ENCODE data around the gene CFAP46. TPM values are rescaled to one million over a fixed set of nuclear protein-coding genes. Genes with fewer than 3 reads are reported as not detected.
"Not testable (repeated sequence)": the region's sequence is repeated elsewhere in the genome, so short reads cannot be mapped to it uniquely, and the experiment has no call there.

The CFAP46 gene
- total RNA-seq, 1 donor: 0.09 TPM

DNA sequence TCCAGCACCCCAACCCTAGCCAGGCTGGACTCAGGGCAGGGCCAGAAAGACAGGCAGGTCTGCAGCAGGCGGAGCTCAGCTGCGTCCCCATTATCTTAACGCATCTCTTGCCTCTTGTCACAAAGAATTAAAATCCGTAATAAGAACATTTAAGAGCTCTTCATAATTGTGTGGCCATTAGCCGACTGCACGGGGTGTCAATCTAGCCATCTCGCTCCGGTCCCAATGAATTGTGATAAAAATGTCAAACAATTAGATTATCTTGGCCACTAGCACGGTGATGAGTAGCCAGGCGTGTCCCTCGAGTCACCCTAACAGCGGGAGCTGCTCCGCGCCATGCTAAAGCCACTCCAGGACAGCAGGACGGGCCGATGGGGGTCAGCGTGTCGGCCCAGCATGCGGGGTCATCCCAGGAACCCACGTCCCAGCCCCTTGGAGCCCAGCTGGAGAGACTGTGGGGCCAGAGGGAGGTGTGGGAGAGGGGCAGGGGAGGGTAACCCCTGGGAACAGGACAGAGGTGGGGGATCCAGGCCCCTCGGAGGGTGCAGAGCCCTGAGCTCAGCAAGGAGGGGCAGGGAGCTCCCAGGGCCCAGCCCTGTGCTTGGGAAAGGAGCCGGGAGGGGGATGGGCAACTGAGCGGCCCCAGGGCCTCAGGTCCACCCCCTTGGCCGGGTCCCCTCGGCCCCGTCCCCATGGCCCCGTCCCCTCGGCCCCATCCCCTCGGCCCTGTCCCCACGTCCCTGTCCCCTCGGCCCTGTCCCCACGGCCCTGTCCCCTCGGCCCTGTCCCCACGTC lies 138.8 kb downstream of the CFAP46 start:
- TF ChIP-seq, protein P1, sequence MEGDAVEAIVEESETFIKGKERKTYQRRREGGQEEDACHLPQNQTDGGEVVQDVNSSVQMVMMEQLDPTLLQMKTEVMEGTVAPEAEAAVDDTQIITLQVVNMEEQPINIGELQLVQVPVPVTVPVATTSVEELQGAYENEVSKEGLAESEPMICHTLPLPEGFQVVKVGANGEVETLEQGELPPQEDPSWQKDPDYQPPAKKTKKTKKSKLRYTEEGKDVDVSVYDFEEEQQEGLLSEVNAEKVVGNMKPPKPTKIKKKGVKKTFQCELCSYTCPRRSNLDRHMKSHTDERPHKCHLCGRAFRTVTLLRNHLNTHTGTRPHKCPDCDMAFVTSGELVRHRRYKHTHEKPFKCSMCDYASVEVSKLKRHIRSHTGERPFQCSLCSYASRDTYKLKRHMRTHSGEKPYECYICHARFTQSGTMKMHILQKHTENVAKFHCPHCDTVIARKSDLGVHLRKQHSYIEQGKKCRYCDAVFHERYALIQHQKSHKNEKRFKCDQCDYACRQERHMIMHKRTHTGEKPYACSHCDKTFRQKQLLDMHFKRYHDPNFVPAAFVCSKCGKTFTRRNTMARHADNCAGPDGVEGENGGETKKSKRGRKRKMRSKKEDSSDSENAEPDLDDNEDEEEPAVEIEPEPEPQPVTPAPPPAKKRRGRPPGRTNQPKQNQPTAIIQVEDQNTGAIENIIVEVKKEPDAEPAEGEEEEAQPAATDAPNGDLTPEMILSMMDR (IDR thresholded peaks at IDR 0.05; ENCODE audit: insufficient read depth, low read length): no peak
- DNase-seq (ENCODE audit: low read depth): no peak
- H3K4me3 ChIP-seq (ENCODE audit: low read depth, low read length): no peak overlapping the region

DNA sequence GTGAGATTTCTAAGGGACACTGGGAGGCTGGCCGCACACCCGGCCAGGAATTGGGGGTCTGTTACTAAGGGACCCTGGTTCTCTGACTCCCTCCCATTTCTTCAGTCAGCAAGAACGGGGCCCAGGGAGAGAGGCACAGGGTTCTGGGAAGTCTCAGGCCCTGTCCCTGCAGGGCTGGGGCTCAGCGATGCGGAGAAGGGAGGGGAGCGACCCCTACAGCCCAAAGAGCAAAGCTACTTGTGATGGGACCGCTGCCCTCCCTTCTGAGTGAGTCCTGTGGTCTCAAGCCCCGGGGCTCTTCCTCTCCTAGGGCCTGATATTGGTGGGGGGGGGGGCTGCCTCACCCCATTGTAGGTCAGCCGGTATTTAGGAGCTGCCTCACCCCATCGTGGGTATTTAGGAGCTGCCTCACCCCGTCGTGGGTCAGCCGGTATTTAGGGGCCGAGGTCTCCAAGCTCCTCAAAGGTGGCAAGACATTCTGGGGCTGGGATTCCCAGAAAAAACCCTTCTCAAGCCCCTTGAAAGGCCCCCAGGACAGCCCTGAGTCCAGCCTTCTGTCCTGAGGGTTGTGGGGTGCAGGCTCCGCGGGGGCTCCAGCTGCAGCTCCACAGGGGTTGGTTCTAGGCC lies 139.6 kb downstream of the CFAP46 start:
- H3K4me3 ChIP-seq (ENCODE audit: low read depth, low read length): no peak overlapping the region
- TF ChIP-seq, protein P1 (IDR thresholded peaks at IDR 0.05; ENCODE audit: insufficient read depth, low read length): no peak
- DNase-seq (ENCODE audit: low read depth): no peak

DNA sequence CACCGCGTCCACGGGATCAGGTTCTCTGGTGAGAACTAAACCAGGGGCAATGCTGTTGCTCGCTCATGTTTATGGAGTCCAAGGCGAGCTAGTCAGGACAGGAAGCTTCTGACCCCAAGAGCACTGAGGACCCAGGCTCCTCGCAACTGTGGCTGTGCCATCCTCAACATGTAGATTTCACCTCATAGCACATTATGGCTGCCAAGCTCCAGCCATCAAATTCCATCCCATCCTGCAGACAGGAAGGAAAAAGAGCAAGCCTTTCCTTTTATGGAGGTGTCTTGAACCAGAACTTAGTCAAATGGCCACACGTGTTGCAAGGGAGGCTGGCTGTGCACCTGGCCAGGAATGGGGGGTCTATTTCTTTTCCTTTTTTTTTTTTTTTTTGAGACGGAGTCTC lies 140.3 kb downstream of the CFAP46 start:
- no peak for DNase-seq (ENCODE audit: low read depth)
- H3K4me3 ChIP-seq (ENCODE audit: low read depth, low read length): no peak overlapping the region
- TF ChIP-seq, protein P1 (IDR thresholded peaks at IDR 0.05; ENCODE audit: insufficient read depth, low read length): no peak

DNA sequence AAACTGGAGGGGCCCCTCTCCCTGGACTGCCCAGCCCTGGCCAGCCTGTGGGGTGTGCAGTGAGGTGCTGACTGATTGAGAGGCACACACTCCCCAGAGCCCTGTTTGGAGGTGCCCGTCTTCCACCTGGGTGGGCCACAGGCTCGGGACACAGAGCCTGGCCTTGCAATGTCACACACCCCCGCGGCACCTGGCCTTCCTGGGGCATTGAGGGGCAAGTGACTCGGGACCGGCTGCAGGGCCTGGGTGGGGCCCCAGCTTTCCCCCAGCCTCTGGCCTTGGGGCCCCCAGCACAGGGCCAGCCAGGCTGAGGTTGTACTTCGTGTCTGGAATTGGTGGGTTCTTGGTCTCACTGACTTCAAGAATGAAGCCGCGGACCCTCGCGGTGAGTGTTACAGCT lies 142.5 kb downstream of the CFAP46 start:
- no peak for DNase-seq (ENCODE audit: low read depth)
- TF ChIP-seq, protein P1 (IDR thresholded peaks at IDR 0.05; ENCODE audit: insufficient read depth, low read length): no peak

DNA sequence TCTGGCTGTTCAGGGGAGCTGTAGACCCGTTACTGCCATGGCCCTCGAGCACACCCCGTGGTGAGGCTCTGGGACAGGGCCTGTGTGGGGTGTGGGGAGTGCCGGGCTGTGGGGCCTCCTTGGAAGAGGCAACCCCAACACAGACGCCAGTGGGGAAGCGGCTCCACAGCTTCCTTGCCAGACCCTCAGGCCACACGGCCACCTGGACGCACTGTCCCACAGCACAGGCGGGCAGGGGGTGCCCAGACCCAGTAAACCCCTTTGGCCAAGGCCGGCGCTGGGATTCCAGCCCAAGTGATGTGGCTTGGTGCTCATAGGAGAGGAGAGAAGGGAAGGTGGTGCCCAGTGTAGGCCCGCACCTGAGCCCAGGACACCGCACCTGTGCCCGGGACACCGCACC lies 143.5 kb downstream of the CFAP46 start:
- TF ChIP-seq, protein P1 (IDR thresholded peaks at IDR 0.05; ENCODE audit: insufficient read depth, low read length): no peak
- H3K4me3 ChIP-seq (ENCODE audit: low read depth, low read length): no peak overlapping the region
- DNase-seq (ENCODE audit: low read depth): no peak

More for the DNA sequence above, 142.5 kb downstream of the CFAP46 start:
- H3K4me3 ChIP-seq (ENCODE audit: low read depth, low read length): no peak overlapping the region

DNA sequence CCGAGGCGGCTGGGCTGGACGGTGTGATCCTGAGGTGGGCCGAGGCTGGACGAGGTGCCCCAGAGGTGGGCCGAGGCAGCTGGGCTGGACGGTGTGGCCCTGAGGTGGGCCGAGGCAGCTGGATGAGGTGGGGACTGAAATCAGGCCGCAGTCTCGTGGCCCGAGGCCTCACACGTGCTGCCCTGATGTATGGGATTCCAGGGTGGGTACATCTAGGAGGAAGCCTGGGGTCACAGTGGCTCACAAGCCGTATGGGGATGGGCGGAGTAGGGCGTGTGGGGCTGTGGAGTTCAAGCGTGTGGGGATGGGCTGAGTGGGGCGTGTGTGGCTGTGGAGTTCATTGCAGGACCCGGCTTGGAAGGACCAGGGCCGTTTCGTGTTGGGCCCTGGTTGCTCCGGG lies 144.0 kb downstream of the CFAP46 start:
- no peak overlapping the region for H3K4me3 ChIP-seq (ENCODE audit: low read depth, low read length)
- TF ChIP-seq, protein P1 (IDR thresholded peaks at IDR 0.05; ENCODE audit: insufficient read depth, low read length): no peak
- no peak for DNase-seq (ENCODE audit: low read depth)

DNA sequence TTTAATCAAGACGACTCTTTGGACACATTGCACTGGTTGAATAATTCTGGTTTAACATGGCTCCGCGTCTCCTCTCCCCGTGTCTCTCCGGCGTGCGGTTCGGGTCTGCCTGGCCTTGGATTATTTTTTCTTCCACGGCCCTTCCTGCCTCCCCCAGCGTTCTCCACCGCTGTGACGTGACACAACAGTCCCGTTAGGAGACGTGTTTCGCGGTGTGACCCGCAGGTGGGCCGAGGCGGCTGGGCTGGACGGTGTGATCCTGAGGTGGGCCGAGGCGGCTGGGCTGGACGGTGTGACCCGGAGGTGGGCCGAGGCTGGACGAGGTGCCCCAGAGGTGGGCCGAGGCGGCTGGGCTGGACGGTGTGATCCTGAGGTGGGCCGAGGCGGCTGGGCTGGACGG lies 144.4 kb downstream of the CFAP46 start:
- DNase-seq (ENCODE audit: low read depth): not testable (repeated sequence)

More for the DNA sequence above, 144.4 kb downstream of the CFAP46 start:
- H3K4me3 ChIP-seq (ENCODE audit: low read depth, low read length): not testable (repeated sequence)

All from fibroblast of the aortic adventitia (primary cell).